A375 (cell line): ENCODE data around the gene G3BP1. TPM values are rescaled to one million over a fixed set of nuclear protein-coding genes. Genes with fewer than 3 reads are reported as not detected.

Source experiments
- total RNA-seq: library from RNA; depleted of rRNA; stranded (reverse); fragments of >200 nt; shearing (Covaris generic); gene quantifications from 2 replicates; pipeline ENCODE4 v1.2.3, GENCODE V29; 2014; rRNA removed

Gene G3BP1
- total RNA-seq, result 165 and 193 TPM in 2 replicates

DNA sequence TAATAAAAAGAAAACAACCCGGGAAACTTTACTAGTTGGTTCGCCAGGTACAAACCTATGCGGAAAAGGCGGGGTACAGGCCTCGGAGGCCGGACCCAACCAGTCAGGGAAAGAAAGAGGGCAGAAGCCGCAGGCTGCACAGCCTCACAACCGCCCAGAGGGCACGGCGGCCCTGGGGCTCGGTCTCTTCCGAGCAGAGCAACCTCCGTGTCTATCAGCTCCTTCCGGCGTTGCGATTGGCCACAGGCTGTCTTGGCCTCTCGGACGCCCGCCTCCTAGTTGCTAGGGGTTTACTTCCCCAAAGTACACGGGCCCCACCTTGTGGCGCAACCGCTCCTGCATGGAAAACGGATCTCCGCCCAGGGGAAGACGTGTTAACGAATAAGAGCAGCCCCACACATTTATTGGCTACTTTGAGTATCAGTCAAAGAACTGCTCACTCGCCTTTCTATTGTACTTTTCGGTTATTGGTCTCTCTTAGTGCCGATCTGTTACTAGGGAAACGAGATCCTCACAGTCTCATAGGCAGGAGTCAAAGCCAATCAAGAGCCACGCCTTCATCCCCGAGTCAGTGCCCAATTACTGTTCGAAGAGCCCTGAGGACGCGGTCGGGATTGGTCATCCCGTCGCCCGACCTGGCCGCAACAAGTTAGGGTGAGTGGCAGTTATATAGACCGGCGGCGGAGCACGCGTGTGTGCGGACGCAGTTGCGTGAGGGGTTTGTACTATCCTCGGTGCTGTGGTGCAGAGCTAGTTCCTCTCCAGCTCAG, at the start of gene G3BP1:
Gene G3BP1, plus strand, starts transcription at position 696 of the 770 bp plus-strand sequence. CDS start 14,667 bp downstream, outside the sequence.

DNA sequence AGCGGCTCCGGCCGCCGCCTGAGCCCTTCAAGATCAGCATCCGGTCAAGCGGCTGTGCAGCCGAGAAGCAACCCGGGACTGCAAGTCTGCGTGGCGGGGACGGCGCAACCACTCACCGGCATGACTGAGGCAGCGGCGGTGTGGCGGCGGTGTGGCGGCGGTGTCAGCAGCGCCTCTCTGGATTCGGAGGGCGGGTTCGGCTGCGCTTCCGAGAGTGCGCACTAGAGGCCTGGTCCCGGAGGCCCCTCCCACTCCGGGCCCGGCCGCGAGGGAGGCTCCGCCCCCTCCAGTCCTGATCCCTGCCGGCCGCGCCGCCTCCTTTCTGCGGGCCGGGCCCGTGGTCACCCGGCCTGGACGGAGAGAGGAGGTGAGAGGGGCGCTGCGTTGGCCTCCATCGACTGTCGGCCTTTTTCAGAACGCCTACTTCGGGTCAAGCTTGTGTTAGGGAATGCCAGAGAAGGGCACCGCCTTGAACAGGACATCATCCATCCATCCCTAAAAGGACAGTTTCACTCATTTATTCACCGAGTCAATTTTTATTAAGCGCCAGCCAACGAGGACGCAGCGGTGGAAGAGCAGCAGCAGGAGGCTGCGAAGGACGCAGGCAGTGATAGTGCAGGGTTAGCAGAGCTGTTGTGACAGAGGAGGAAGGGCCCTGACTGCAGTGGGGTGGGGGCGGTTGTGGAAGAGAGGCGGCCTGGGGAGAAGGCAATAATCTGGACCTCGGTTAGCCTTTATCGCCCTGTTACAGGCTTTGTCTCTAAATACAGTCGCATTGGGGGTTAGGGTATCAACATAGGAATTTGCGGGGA, 13.1 kb upstream of the G3BP1 start, which contains the start of gene ATOX1:
Gene ATOX1, minus strand, starts transcription at position 202 of the 812 bp plus-strand sequence. Its CDS starts 80 bp downstream, at position 122.

Other genes with a start within 250 kb of the G3BP1 start
- gene FAT2, start 180.6 kb upstream of the G3BP1 start, total RNA-seq, result not detected in 2 replicates
- 1,808 and 2,270 TPM in 2 replicates for gene SPARC, start 85.0 kb upstream of the G3BP1 start, total RNA-seq
- 160 and 164 TPM in 2 replicates for gene ATOX1, start 13.3 kb upstream of the G3BP1 start, total RNA-seq
- not detected in 2 replicates for gene GLRA1, start 152.9 kb downstream of the G3BP1 start, total RNA-seq